H9 (cell line): ENCODE data around the gene CLBA1. TPM values are rescaled to one million over a fixed set of nuclear protein-coding genes. Genes with fewer than 3 reads are reported as not detected.

Experiments
- DNase-seq: peaks from one replicate; pipeline ENCODE4 v3.0.0-alpha.2; 2017
- H2AFZ ChIP-seq: one replicate; pipeline ENCODE4 v1.6.1; 2013; ENCODE audit warnings: mild to moderate bottlenecking, low read length, control low read depth, moderate library complexity
- H2AK5ac ChIP-seq: 2 replicates; pipeline ENCODE4 v1.6.1; 2013; ENCODE audit warnings: low read length, control low read depth, mixed read lengths; ENCODE audit not compliant: insufficient read length
- H2BK120ac ChIP-seq: one replicate; pipeline ENCODE4 v1.6.1; 2013; ENCODE audit warnings: low read depth, mild to moderate bottlenecking, low read length, control low read depth, inconsistent platforms; ENCODE audit not compliant: poor library complexity, severe bottlenecking
- H2BK12ac ChIP-seq: 2 replicates; pipeline ENCODE4 v1.6.1; 2013; ENCODE audit warnings: low read length, control low read depth, mixed read lengths, low read depth; ENCODE audit not compliant: insufficient read length
- H2BK15ac ChIP-seq: 2 replicates; pipeline ENCODE4 v1.6.1; 2013; ENCODE audit warnings: low read depth, low read length, control low read depth
- H2BK20ac ChIP-seq: one replicate; pipeline ENCODE4 v1.6.1; 2013; ENCODE audit warnings: low read depth, mild to moderate bottlenecking, low read length, control low read depth, inconsistent platforms; ENCODE audit not compliant: poor library complexity, severe bottlenecking
- H2BK5ac ChIP-seq: 2 replicates; pipeline ENCODE4 v1.6.1; 2013; ENCODE audit warnings: low read length, control low read depth, mixed read lengths; ENCODE audit not compliant: insufficient read length
- H3K14ac ChIP-seq: 2 replicates; pipeline ENCODE4 v1.6.1; 2013; ENCODE audit warnings: low read length, control low read depth; ENCODE audit not compliant: insufficient read depth
- H3K18ac ChIP-seq: 2 replicates; pipeline ENCODE4 v1.6.1; 2013; ENCODE audit warnings: low read depth, mild to moderate bottlenecking, mixed read lengths, low read length, control low read depth; ENCODE audit not compliant: insufficient read length
- H3K23ac ChIP-seq: 2 replicates; pipeline ENCODE4 v1.6.1; 2013; ENCODE audit warnings: low read length, control low read depth, mixed read lengths, low read depth; ENCODE audit not compliant: insufficient read length
- H3K23me2 ChIP-seq: 2 replicates; pipeline ENCODE4 v1.6.1; 2013; ENCODE audit warnings: low read depth, mild to moderate bottlenecking, mixed read lengths, low read length, control low read depth; ENCODE audit not compliant: insufficient read length, poor library complexity, severe bottlenecking
- H3K27ac ChIP-seq: 2 replicates; pipeline ENCODE4 v1.5.1; 2013; ENCODE audit warnings: low read length, control low read depth, mixed read lengths, low read depth; ENCODE audit not compliant: insufficient read length
- H3K27me3 ChIP-seq: 2 replicates; pipeline ENCODE4 v1.6.1; 2013; ENCODE audit warnings: low read length, control low read depth, inconsistent platforms; ENCODE audit not compliant: insufficient read depth
- H3K4ac ChIP-seq: 2 replicates; pipeline ENCODE4 v1.6.1; 2013; ENCODE audit warnings: low read depth, mild to moderate bottlenecking, control low read depth, inconsistent platforms, low read length, moderate library complexity
- H3K4me1 ChIP-seq: 2 replicates; pipeline ENCODE4 v1.6.1; 2013; ENCODE audit warnings: low read length, control low read depth, inconsistent platforms; ENCODE audit not compliant: insufficient read depth
- H3K4me2 ChIP-seq: 2 replicates; pipeline ENCODE4 v1.6.1; 2013; ENCODE audit warnings: low read length, control low read depth, mixed read lengths; ENCODE audit not compliant: insufficient read length, insufficient read depth
- H3K56ac ChIP-seq: 2 replicates; pipeline ENCODE4 v1.6.1; 2013; ENCODE audit warnings: low read depth, mild to moderate bottlenecking, mixed read lengths, low read length, control low read depth; ENCODE audit not compliant: insufficient read length
- H3K79me1 ChIP-seq: 2 replicates; pipeline ENCODE4 v1.6.1; 2013; ENCODE audit warnings: low read depth, mild to moderate bottlenecking, moderate library complexity, low read length, control low read depth, inconsistent platforms; ENCODE audit not compliant: insufficient read depth, poor library complexity, severe bottlenecking
- H3K79me2 ChIP-seq: 2 replicates; pipeline ENCODE4 v1.6.1; 2013; ENCODE audit warnings: low read length, control low read depth, inconsistent platforms; ENCODE audit not compliant: insufficient read depth
- H3K9ac ChIP-seq: 2 replicates; pipeline ENCODE4 v1.6.1; 2013; ENCODE audit warnings: low read length, control low read depth, mixed read lengths; ENCODE audit not compliant: insufficient read length; ENCODE audit errors: extremely low read depth
- H3K9me3 ChIP-seq: one replicate; pipeline ENCODE4 v1.6.1; 2013; ENCODE audit warnings: low read depth, low read length, inconsistent platforms; ENCODE audit not compliant: control insufficient read depth
- H3T11ph ChIP-seq: one replicate; pipeline ENCODE4 v1.6.1; 2013; ENCODE audit warnings: mild to moderate bottlenecking, low read length, control low read depth, inconsistent platforms
- H4K20me1 ChIP-seq: one replicate; pipeline ENCODE4 v1.6.1; 2013; ENCODE audit not compliant: control insufficient read depth, insufficient read length, insufficient read depth
- H4K5ac ChIP-seq: 2 replicates; pipeline ENCODE4 v1.6.1; 2013; ENCODE audit warnings: low read depth, mild to moderate bottlenecking, mixed read lengths, low read length, control low read depth; ENCODE audit not compliant: insufficient read length
- H4K8ac ChIP-seq: replicated peaks from 2 replicates; pipeline ENCODE4 v1.6.1; 2013; ENCODE audit warnings: low read length, control low read depth, mixed read lengths, low read depth; ENCODE audit not compliant: insufficient read length
- H4K91ac ChIP-seq: 2 replicates; pipeline ENCODE4 v1.6.1; 2013; ENCODE audit warnings: low read depth, mild to moderate bottlenecking, moderate library complexity, mixed read lengths, low read length, control low read depth; ENCODE audit not compliant: insufficient read length
- H3K27ac Mint-ChIP-seq, 3 experiments: 2 replicates in 2 of 3; 3 replicates in 1 of 3; pipeline ENCODE4 v1.8.0; 2020 to 2021; ENCODE audit warnings: mixed read lengths in 3 of 3, mild to moderate bottlenecking in 1 of 3, moderate library complexity in 1 of 3
- H3K27me3 Mint-ChIP-seq: 2 replicates; pipeline ENCODE4 v1.8.0; 2021; ENCODE audit warnings: low read depth, mild to moderate bottlenecking, moderate library complexity, mixed read lengths
- H3K36me3 Mint-ChIP-seq, 3 experiments: 2 replicates in 2 of 3; 3 replicates in 1 of 3; pipeline ENCODE4 v1.8.0; 2020 to 2021; ENCODE audit warnings: low read depth in 3 of 3, mixed read lengths in 3 of 3; ENCODE audit not compliant: insufficient read depth in 1 of 3
- H3K4me1 Mint-ChIP-seq, 2 experiments: 2 replicates each; pipeline ENCODE4 v1.8.0; 2020; ENCODE audit warnings: mixed read lengths in 2 of 2
- H3K4me3 Mint-ChIP-seq, 2 experiments: 2 replicates in 1 of 2; 3 replicates in 1 of 2; pipeline ENCODE4 v1.8.0; 2020 to 2021; ENCODE audit warnings: mild to moderate bottlenecking in 2 of 2, mixed read lengths in 2 of 2, moderate library complexity in 1 of 2
- H3K9me3 Mint-ChIP-seq, 2 experiments: 2 replicates in 1 of 2; 3 replicates in 1 of 2; pipeline ENCODE4 v1.8.0; 2020; ENCODE audit warnings: mild to moderate bottlenecking in 2 of 2, mixed read lengths in 2 of 2, moderate library complexity in 1 of 2
- WGBS: extraction: QIAGEN DNeasy Blood & Tissue Kit; methylation state at CpG from one replicate; pipeline ENCODE4 v1.1.7; 2013; ENCODE audit warnings: missing lambda C conversion rate, low lambda C conversion rate, mixed read lengths; ENCODE audit not compliant: insufficient read length; ENCODE audit errors: extremely low coverage; 5-methylcytosine and 5-hydroxymethylcytosine counted together
- total RNA-seq: library from RNA; stranded (reverse); gene quantifications from 2 replicates; pipeline ENCODE4 v1.2.1, GENCODE V29; 2021
- TF ChIP-seq, protein P1 (sequence below): fragments of 200-600 bp; sonication (generic); conservative IDR thresholded peaks from 3 replicates; pipeline ENCODE4 v1.8.0; 2021; ENCODE audit warnings: antibody characterized with exemption, mild to moderate bottlenecking

The CLBA1 gene
- total RNA-seq, 1 experiment from 2014 or later = 2.4 TPM

DNA sequence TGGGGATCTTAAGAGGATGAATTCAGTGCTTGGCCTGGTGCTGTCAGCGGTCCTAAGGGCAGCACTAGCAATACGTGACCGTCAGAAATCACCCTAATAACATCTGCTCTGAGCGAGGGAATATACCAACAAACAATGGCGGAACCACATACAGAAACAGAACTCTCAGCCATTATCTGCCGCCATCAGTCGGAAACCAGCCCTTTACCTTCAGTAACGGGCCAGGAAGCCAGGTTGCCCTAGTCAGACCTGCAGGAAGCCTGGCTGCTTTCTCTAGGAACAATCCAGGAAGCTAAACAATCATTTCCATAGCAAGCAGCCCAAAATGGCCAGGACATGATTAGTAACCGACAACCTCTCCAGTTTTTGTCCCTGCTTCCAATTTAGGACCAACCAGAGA lies 29.7 kb downstream of the CLBA1 start:
- peaks cover 5% of the 10 kb centered on the region for H3K23me2 ChIP-seq
- no peak overlapping the region for H3K18ac ChIP-seq
- no peak overlapping the region for H4K5ac ChIP-seq
- no peak for DNase-seq
- H3K9me3 ChIP-seq = no peaks in the 10 kb centered on the region
- no peak overlapping the region for H2BK12ac ChIP-seq
- no peaks in the 10 kb centered on the region; the same call in 1 of the 2 replicates for H3K27me3 Mint-ChIP-seq
- no peak overlapping the region for H4K8ac ChIP-seq
- peaks cover 57 to 74% of the 10 kb centered on the region in 2 experiments for H3K4me1 Mint-ChIP-seq
- no peak overlapping the region for H2AK5ac ChIP-seq
- H3K14ac ChIP-seq = no peak overlapping the region
- no peaks in the 10 kb centered on the region for H3K27me3 ChIP-seq
- no peak overlapping the region for H3T11ph ChIP-seq
- no peak overlapping the region for H2BK15ac ChIP-seq
- TF ChIP-seq, protein P1, sequence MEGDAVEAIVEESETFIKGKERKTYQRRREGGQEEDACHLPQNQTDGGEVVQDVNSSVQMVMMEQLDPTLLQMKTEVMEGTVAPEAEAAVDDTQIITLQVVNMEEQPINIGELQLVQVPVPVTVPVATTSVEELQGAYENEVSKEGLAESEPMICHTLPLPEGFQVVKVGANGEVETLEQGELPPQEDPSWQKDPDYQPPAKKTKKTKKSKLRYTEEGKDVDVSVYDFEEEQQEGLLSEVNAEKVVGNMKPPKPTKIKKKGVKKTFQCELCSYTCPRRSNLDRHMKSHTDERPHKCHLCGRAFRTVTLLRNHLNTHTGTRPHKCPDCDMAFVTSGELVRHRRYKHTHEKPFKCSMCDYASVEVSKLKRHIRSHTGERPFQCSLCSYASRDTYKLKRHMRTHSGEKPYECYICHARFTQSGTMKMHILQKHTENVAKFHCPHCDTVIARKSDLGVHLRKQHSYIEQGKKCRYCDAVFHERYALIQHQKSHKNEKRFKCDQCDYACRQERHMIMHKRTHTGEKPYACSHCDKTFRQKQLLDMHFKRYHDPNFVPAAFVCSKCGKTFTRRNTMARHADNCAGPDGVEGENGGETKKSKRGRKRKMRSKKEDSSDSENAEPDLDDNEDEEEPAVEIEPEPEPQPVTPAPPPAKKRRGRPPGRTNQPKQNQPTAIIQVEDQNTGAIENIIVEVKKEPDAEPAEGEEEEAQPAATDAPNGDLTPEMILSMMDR = no peak
- no CpG with 5 or more reads among the region's 9 CpGs for WGBS
- no peak overlapping the region for H3K4me2 ChIP-seq
- no peak overlapping the region for H2AFZ ChIP-seq
- H3K4me3 Mint-ChIP-seq = peak overlapping the region; percentile 0 to 6; a peak in 2 of 5 replicates
- H3K56ac ChIP-seq = no peak overlapping the region
- no peak overlapping the region for H2BK5ac ChIP-seq
- peaks cover 75% of the 10 kb centered on the region for H3K79me2 ChIP-seq
- no peak overlapping the region for H3K4ac ChIP-seq
- H3K9me3 Mint-ChIP-seq = peaks cover 0 to 2% of the 10 kb centered on the region in 2 experiments; a peak in 1 of 5 replicates
- H2BK20ac ChIP-seq = no peak overlapping the region
- no peak overlapping the region for H3K9ac ChIP-seq
- peaks cover 5% of the 10 kb centered on the region; the same call in 1 of the 2 replicates for H3K4me1 ChIP-seq
- H3K36me3 Mint-ChIP-seq = peaks cover 18 to 57% (median 50%) of the 10 kb centered on the region in 3 experiments; a peak in 6 of 7 replicates
- no peak overlapping the region for H2BK120ac ChIP-seq
- no peak overlapping the region for H3K27ac ChIP-seq
- peaks cover 34% of the 10 kb centered on the region for H3K79me1 ChIP-seq
- H4K91ac ChIP-seq = no peak overlapping the region
- peak overlapping the region in 2 of 3 experiments; percentile 10 to 88; a peak in 3 of 7 replicates for H3K27ac Mint-ChIP-seq
- H4K20me1 ChIP-seq = peaks cover 3% of the 10 kb centered on the region
- no peak overlapping the region for H3K23ac ChIP-seq
